ENCODE data around the gene SPAG9.

- TF ChIP-seq ZNF384 (IDR thresholded peaks at IDR 0.05) (no peak), PKNOX1 (IDR thresholded peaks at IDR 0.05) (no peak), HDGF (IDR thresholded peaks at IDR 0.05; ENCODE audit: borderline replicate concordance) (no peak), FOXA1 (IDR thresholded peaks at IDR 0.05) (no peak), LEF1 (IDR thresholded peaks at IDR 0.05; ENCODE audit: borderline replicate concordance) (no peak), SP1 (IDR thresholded peaks at IDR 0.05) (no peak), FOXM1 (IDR thresholded peaks at IDR 0.05; ENCODE audit: borderline replicate concordance) (no peak), SUZ12 (IDR thresholded peaks at IDR 0.05) (no peak), ELF4 (IDR thresholded peaks at IDR 0.05) (no peak), ARNT (IDR thresholded peaks at IDR 0.05) (no peak), FOXK2 (IDR thresholded peaks at IDR 0.05) (no peak), NFRKB (IDR thresholded peaks at IDR 0.05) (no peak), BHLHE40 (IDR thresholded peaks at IDR 0.05; ENCODE audit: borderline replicate concordance) (no peak), TARDBP (IDR thresholded peaks at IDR 0.05) (no peak)
Measured at GRCh38 chr17:51035431-51035830, 85.2 kb downstream of the SPAG9 start.

All from HEK293T (cell line).